SK-N-SH (cell line): ENCODE measurements around the gene MAML3. TPM values are rescaled to one million over a fixed set of nuclear protein-coding genes. Genes with fewer than 3 reads are reported as not detected.

Source experiments
- CTCF ChIA-PET: fragments of 300-600, 350-600 bp; formaldehyde crosslinking; extraction: SDS; loops from one replicate; lab custom pipeline; 2021; lab: Yijun Ruan, JAX
- POLR2A ChIA-PET: fragments of 350-600 bp; sonication (Branson Sonifier 250); formaldehyde crosslinking; extraction: SDS; loops from one replicate; lab custom pipeline; 2020; ENCODE audit warnings: antibody characterized with exemption, inconsistent platforms; lab: Yijun Ruan, JAX
- DNase-seq: peaks from one replicate; pipeline ENCODE4 v3.0.0; 2012
- H2AFZ ChIP-seq: fragments of 200-600 bp; sonication (generic); 2 replicates; pipeline ENCODE4 v1.8.1; 2016; ENCODE audit warnings: antibody characterized with exemption, mild to moderate bottlenecking, low read depth
- H3F3A ChIP-seq: fragments of 200-600 bp; sonication (generic); replicated peaks from 2 replicates; pipeline ENCODE3; 2016; ENCODE audit warnings: antibody characterized with exemption, mild to moderate bottlenecking; ENCODE audit not compliant: insufficient read depth
- H3K27ac ChIP-seq, 2 experiments: fragments of 200-500 bp in 1 of 2; fragments of 200-600 bp in 1 of 2; sonication (Bioruptor generic) in 1 of 2; sonication (generic), shearing (Covaris generic) in 1 of 2; 2 replicates each; pipeline versions ENCODE4 v1.5.1 to v1.6.1; 2014 to 2016; ENCODE audit warnings: low read depth in 2 of 2, inconsistent platforms in 1 of 2, low read length in 1 of 2, mild to moderate bottlenecking in 1 of 2, mixed read lengths in 1 of 2
- H3K27me3 ChIP-seq: fragments of 200-600 bp; sonication (generic), shearing (Covaris generic); 2 replicates; pipeline ENCODE4 v1.6.1; 2016; ENCODE audit warnings: mixed run types; ENCODE audit not compliant: insufficient read depth
- H3K36me3 ChIP-seq, 2 experiments: fragments of 200-500 bp in 1 of 2; fragments of 200-600 bp in 1 of 2; sonication (Bioruptor generic) in 1 of 2; sonication (generic) in 1 of 2; replicated peaks in 1 of 2; 2 replicates each; pipeline versions ENCODE3 to v1.5.1; 2014 to 2016; ENCODE audit warnings: low read length in 1 of 2, mild to moderate bottlenecking in 1 of 2; ENCODE audit not compliant: insufficient read depth in 2 of 2, control insufficient read depth in 1 of 2
- H3K4me1 ChIP-seq, 2 experiments: fragments of 200-500 bp in 1 of 2; fragments of 200-600 bp in 1 of 2; sonication (Bioruptor generic) in 1 of 2; sonication (generic), shearing (Covaris generic) in 1 of 2; 2 replicates each; pipeline versions ENCODE4 v1.5.1 to v1.6.1; 2014 to 2016; ENCODE audit warnings: low read depth in 1 of 2, low read length in 1 of 2, mixed run types in 1 of 2; ENCODE audit not compliant: insufficient read depth in 2 of 2, control insufficient read depth in 1 of 2
- H3K4me2 ChIP-seq: fragments of 200-600 bp; sonication (generic), shearing (Covaris generic); 2 replicates; pipeline ENCODE4 v1.6.1; 2017; ENCODE audit warnings: mixed run types
- H3K4me3 ChIP-seq, 2 experiments: fragments of 200-500 bp in 1 of 2; fragments of 200-600 bp in 1 of 2; sonication (Bioruptor generic) in 1 of 2; sonication (generic), shearing (Covaris generic) in 1 of 2; 2 replicates each; pipeline versions ENCODE4 v1.5.1 to v1.8.1; 2014 to 2016; ENCODE audit warnings: low read depth in 2 of 2, inconsistent platforms in 1 of 2, low read length in 1 of 2, mild to moderate bottlenecking in 1 of 2, mixed read lengths in 1 of 2, moderate library complexity in 1 of 2
- H3K79me2 ChIP-seq: fragments of 200-600 bp; sonication (generic); 2 replicates; pipeline ENCODE4 v1.8.1; 2017; ENCODE audit warnings: mild to moderate bottlenecking; ENCODE audit not compliant: insufficient read depth
- H3K9ac ChIP-seq: fragments of 200-600 bp; sonication (generic); 2 replicates; pipeline ENCODE4 v1.6.1; 2017; ENCODE audit warnings: mixed run types
- H3K9me2 ChIP-seq: fragments of 200-600 bp; sonication (generic); 2 replicates; pipeline ENCODE4 v1.6.1; 2017; ENCODE audit warnings: mixed run types
- H3K9me3 ChIP-seq: fragments of 200-600 bp; sonication (generic); 2 replicates; pipeline ENCODE4 v1.6.1; 2017; ENCODE audit warnings: mixed run types, mild to moderate bottlenecking, moderate library complexity
- H4K20me1 ChIP-seq: fragments of 200-600 bp; sonication (generic); 2 replicates; pipeline ENCODE4 v1.6.1; 2017; ENCODE audit warnings: mild to moderate bottlenecking, mixed run types; ENCODE audit not compliant: insufficient read depth
- CHD2 ChIP-seq: fragments of 150-350 bp; IDR thresholded peaks from 2 replicates; pipeline ENCODE4 v1.6.1; 2018; ENCODE audit warnings: low read length; ENCODE audit not compliant: partially characterized antibody
- CTCF ChIP-seq: fragments of 200-600 bp; sonication (generic); IDR thresholded peaks from 2 replicates; pipeline ENCODE4 v1.6.1; 2017; ENCODE audit warnings: antibody characterized with exemption, mild to moderate bottlenecking, moderate library complexity
- ELF1 ChIP-seq: IDR thresholded peaks from 2 replicates; pipeline ENCODE4 v1.4.0; 2012
- FOSL2 ChIP-seq: IDR thresholded peaks from 2 replicates; pipeline ENCODE4 v1.4.0; 2012; ENCODE audit warnings: low read depth, mild to moderate bottlenecking, moderate library complexity, borderline replicate concordance
- FOXM1 ChIP-seq: IDR thresholded peaks from 2 replicates; pipeline ENCODE4 v1.4.0; 2012; ENCODE audit warnings: low read depth, mild to moderate bottlenecking
- GATA2 ChIP-seq: sonication (generic); formaldehyde crosslinking; IDR thresholded peaks from 2 replicates; pipeline ENCODE4 v1.5.0; 2020; ENCODE audit warnings: mild to moderate bottlenecking, missing genetic modification reagents
- IRF3 ChIP-seq: fragments of 150-350 bp; IDR thresholded peaks from 2 replicates; pipeline ENCODE4 v1.6.1; 2016; ENCODE audit warnings: mild to moderate bottlenecking, low read depth, low read length
- JUND ChIP-seq: IDR thresholded peaks from 2 replicates; pipeline ENCODE4 v1.4.0; 2012
- MAX ChIP-seq: IDR thresholded peaks from 2 replicates; pipeline ENCODE4 v1.4.0; 2012; ENCODE audit warnings: low read depth
- MEF2A ChIP-seq: IDR thresholded peaks from 2 replicates; pipeline ENCODE4 v1.4.0; 2012; ENCODE audit warnings: low read depth, borderline replicate concordance
- MXI1 ChIP-seq: IDR thresholded peaks from 2 replicates; pipeline ENCODE4 v1.6.1; 2012; ENCODE audit warnings: mild to moderate bottlenecking, low read depth, low read length, improper control_type of control experiment
- PBX3 ChIP-seq: IDR thresholded peaks from 2 replicates; pipeline ENCODE4; 2012
- RAD21 ChIP-seq: IDR thresholded peaks from 2 replicates; pipeline ENCODE4 v1.6.1; 2012; ENCODE audit warnings: mild to moderate bottlenecking, low read length
- RCOR1 ChIP-seq: fragments of 150-350 bp; IDR thresholded peaks from 2 replicates; pipeline ENCODE4 v1.6.1; 2017; ENCODE audit warnings: antibody characterized with exemption, low read length
- RFX5 ChIP-seq: IDR thresholded peaks from 2 replicates; pipeline ENCODE4 v1.6.1; 2012; ENCODE audit warnings: mild to moderate bottlenecking, improper control_type of control experiment, low read length
- USF1 ChIP-seq: IDR thresholded peaks from 2 replicates; pipeline ENCODE4 v1.4.0; 2012; ENCODE audit warnings: low read depth, borderline replicate concordance
- YY1 ChIP-seq: IDR thresholded peaks from 2 replicates; pipeline ENCODE4 v1.4.0; 2012; ENCODE audit warnings: low read depth, mild to moderate bottlenecking
- WGBS: methylation state at CpG from one replicate; pipeline ENCODE4 v1.1.6; 2017; ENCODE audit warnings: low lambda C conversion rate; 5-methylcytosine and 5-hydroxymethylcytosine counted together
- polyA plus RNA-seq, 3 experiments: library from polyadenylated mRNA; depleted of rRNA; stranded (reverse); fragments of >200 nt; gene quantifications; 2 replicates each; pipeline ENCODE4 v1.2.3, GENCODE V29; 2012

MAML3 gene
- polyA plus RNA-seq, 1 of the 3 experiments (the other 2 are of a cell fraction) = 5.3 TPM

- CTCF ChIA-PET = interaction anchor here (1.3 kb wide), 1 partner anchor 14 kb away, joined by 3 read pairs; no protein-coding TSS in a partner anchor
- DNase-seq = no peak
- Histone ChIP-seq H3K4me1 (peaks cover 0 to 47% of the 10 kb centered on the region in 2 experiments; a peak in 2 of 4 replicates), H3K4me3 (no peak overlapping the region), H3K9me3 (no peaks in the 10 kb centered on the region), H3K9me2 (no peaks in the 10 kb centered on the region), H2AFZ (no peak overlapping the region), H3K9ac (no peak overlapping the region), H3K36me3 (peaks cover 0 to 2% of the 10 kb centered on the region in 2 experiments), H3F3A (no peaks in the 10 kb centered on the region), H4K20me1 (no peaks in the 10 kb centered on the region), H3K4me2 (no peak overlapping the region), H3K27me3 (no peaks in the 10 kb centered on the region), H3K79me2 (no peaks in the 10 kb centered on the region), H3K27ac (peak overlapping the region in 1 of 2 experiments; percentile 96; a peak in 2 of 4 replicates)
- TF ChIP-seq MEF2A (no peak), USF1 (no peak), JUND (no peak), PBX3 (no peak)
- WGBS = 91% methylated on average over 8 of the region's 8 CpGs
- POLR2A ChIA-PET = interaction anchor here (0.8 kb wide), 1 partner anchor 12 kb away, joined by 3 read pairs; no protein-coding TSS in a partner anchor
Measured at GRCh38 chr4:139826426-139826825, 327.6 kb downstream of the MAML3 start.

- ChIA-PET CTCF (interaction anchor here (1.3 to 3.2 kb wide), 2 partner anchors 15 to 91 kb away, joined by 3 to 8 read pairs; no protein-coding TSS in a partner anchor), POLR2A (interaction anchor here (0.5 to 1.2 kb wide), 4 partner anchors 11 to 62 kb away, joined by 3 to 4 read pairs (median 3); no protein-coding TSS in a partner anchor)
- no peaks in the 10 kb centered on the region for H4K20me1 ChIP-seq
Measured at GRCh38 chr4:139825523-139826014, 328.4 kb downstream of the MAML3 start.

More at GRCh38 chr4:139825523-139826014, 328.4 kb downstream of the MAML3 start:
- Histone ChIP-seq H3K36me3 (peaks cover 0 to 2% of the 10 kb centered on the region in 2 experiments), H3K4me2 (no peak overlapping the region), H3K9me2 (no peaks in the 10 kb centered on the region), H3K79me2 (no peaks in the 10 kb centered on the region), H2AFZ (no peak overlapping the region), H3K9ac (no peak overlapping the region), H3K4me1 (peaks cover 0 to 47% of the 10 kb centered on the region in 2 experiments; a peak in 2 of 4 replicates), H3K27ac (peak overlapping the region in 1 of 2 experiments; percentile 96; a peak in 2 of 4 replicates), H3F3A (no peaks in the 10 kb centered on the region), H3K9me3 (no peaks in the 10 kb centered on the region), H3K4me3 (no peak overlapping the region), H3K27me3 (no peaks in the 10 kb centered on the region)
- no peak for TF ChIP-seq PBX3
- no peak for TF ChIP-seq CTCF
- TF ChIP-seq FOSL2 = no peak
- TF ChIP-seq RCOR1 = no peak
- TF ChIP-seq CHD2 = no peak
- TF ChIP-seq RAD21 = no peak
- no peak for TF ChIP-seq RFX5
- TF ChIP-seq IRF3 = no peak
- TF ChIP-seq ELF1 = no peak
- peak; percentile 40; the same call in 1 of the 2 replicates for TF ChIP-seq MXI1
- TF ChIP-seq MAX = no peak
- no peak for TF ChIP-seq YY1
- TF ChIP-seq GATA2 = peak; percentile 77
- TF ChIP-seq FOXM1 = no peak
- DNase-seq = peak; percentile 63
- 75% methylated on average over 13 of the region's 13 CpGs for WGBS
